Activated CD8-positive, alpha-beta memory T cell treated with anti-CD3 and anti-CD28 coated beads, Interleukin-2, amount 50 U/mL, for 1 hour (primary cell): Measurements from ENCODE around the gene ENAH.

Experiments used
- DNase-seq: peaks from one replicate; pipeline ENCODE4 v3.0.0-alpha.2; 2020; ENCODE audit errors: extremely low read depth

ENAH gene

DNA sequence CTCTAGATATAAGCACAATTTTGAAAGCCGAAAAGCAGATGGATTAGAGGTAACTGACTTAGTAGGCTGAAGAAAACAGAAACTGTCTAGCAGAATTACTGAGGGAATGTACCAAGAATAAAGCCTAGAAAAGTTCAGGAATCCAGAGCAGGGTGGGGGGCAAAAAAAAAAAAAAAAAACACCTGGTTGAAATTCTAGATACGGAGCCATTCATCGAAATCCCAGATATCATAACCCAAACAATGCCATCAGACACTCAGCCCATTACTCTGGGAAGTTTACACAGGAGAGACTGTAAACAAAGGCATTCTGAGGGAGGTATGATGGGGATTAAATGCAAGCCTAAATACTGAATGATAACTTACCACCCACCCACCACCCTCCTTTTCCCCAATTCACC, 45.6 kb downstream of the ENAH start:
- no peak for DNase-seq

DNA sequence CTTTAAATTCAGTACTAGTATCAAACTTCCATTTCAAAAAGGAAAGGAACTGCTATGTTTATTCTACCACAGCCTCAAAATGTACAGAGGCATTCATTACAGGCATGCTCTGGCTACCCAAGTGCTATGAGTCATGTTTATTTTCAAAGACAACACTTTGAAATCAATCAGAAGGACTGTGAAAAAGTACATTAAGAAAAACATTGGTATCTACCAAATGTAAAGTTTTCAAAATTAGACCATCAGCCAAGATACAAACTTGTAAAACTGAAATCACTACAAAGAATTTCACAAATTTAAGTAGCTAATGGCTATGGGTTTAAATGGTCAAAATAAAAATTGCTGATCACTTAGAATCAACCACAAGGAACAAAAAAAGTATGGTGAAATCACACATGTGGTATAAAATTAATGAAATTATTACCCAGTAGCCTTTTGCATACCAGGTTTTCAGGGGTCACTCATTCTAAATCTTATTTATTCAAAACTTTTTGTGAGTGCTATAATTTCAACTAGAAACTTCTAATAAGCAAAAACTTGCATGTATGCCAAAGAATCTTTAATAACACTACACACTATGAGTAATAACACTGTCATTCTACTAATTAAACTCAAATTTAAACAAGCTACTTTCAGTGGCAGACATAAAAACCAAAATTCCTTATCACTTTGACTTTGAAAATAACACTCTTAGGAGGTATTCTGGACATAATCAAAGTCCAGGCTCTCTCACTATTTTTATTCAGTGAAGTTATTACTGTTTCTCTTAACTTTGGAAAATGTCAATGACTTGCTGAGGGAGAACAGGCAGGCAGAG, 49.2 kb downstream of the ENAH start:
- no peak for DNase-seq

DNA sequence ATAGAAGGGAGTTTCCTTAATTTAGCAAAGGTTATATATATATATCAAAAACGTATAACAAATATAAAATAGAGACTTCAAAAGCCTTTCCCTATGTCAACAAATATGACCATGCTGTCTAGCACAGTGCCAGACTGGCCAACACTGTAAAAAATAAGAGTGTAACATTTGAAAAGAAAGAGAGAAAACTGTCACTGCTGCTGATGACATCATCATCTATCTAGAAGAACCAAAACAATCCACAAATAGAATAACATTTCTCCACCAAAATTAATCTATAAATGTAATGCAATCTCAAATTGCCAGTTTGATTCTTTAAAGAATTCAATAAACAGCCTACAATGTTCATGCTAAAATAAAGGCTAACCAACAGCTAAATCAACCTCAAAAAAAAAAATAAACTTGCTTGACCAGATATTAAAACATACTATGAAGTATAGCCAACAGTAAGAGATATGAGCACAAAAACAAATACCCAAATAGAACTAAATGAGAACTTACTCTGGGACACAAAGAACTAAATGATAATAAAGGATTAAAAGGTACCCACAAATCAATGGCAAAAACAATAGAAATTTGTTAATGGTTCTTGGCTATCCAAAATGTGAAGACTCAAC, 50.2 kb downstream of the ENAH start:
- DNase-seq: no peak

DNA sequence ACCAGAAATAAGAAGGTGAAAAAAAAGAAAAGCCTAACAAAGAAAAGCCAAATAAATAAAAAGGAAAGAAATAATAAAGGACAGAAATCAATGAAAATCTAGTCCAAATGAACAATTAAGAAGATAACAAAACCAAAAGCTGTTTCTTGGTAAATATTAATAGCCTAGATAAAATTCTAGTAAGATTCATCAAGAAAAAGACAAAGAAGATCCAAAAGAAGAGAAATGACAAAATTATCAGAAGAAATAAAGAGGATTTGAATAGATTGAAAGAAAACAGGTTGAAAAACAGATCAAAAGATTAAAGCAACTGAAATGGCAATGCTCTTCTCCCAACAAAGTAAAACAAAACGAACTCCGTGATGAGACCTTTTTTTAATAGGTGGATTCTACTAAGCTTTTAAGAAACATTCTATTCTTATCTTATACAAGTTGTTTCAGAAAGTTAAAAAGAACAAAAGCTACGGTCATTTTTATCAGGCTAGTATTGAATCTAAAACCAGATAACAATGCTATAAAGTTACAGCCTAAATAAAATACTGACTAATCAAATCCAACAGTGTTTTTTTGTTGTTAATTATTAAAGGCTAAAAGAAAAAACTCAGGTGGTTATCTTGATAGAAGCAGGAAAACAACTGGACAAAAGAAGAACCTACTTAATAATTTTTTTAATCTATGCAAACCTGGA, 50.9 kb downstream of the ENAH start:
- DNase-seq: no peak

DNA sequence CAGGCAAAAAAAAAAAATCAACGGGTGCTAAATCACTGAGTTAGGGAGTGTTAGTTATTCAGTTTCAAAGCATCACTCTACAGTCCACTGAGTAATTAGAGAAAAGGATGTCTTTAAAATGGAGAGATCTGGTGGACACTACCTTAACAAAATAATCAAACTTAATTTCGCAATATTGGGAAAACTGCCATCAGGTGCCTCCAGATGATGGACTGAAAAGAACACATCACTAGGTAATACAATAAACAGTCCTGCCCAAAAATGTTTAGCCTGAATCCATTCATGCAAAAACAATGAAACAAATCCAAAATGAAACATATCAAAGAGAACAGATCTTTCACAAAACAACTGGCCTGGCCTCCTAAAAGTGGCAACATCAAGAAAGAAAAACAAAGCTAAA, 54.1 kb downstream of the ENAH start:
- no peak for DNase-seq

DNA sequence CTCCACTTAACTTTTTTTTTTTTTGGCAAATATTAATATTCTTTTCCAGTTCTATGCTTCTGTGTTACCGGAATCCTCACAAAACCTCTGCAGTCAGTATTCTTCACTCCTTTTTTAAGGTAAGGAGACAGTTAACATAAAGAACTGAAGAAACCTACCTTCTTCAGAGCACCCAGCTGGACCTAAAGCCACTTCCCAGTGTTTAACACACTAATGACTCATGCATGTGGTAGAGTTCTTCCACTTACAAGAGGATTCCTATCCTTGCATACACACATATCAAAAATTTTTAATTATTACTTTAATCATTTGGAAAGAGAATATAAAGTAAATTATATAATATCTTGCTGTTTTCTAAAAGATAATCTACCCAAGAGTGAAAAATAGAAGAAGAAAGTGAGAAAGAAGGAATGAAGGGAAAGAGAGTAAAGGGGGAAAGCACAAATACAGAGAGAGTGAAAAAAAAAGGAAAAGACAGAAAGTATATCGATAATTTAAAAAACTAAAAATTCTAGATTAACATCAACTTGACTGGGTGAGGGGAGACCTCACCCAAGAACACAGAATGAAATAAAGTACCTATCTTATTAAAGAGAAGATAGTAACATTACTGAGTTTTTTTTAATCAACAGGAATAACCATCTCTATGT, 54.9 kb downstream of the ENAH start:
- DNase-seq: no peak

DNA sequence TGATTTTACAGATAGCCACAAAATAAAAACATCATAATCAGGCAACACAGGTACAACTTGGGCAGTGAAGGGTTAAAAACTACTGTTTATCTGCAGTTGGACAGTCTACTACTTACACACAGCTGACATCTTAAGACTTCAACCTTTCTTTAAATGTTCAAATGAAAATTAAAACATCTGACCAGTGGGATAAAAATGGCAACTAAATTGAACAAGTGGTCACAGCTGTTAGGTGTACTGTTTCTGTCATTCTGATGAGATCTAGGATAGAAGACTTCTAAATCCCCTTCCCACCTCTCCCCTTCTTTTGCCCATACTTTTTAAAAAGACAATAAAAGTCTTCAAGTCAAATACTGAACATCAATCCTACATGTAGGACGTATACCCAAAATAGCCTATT, 56.2 kb downstream of the ENAH start:
- no peak for DNase-seq

DNA sequence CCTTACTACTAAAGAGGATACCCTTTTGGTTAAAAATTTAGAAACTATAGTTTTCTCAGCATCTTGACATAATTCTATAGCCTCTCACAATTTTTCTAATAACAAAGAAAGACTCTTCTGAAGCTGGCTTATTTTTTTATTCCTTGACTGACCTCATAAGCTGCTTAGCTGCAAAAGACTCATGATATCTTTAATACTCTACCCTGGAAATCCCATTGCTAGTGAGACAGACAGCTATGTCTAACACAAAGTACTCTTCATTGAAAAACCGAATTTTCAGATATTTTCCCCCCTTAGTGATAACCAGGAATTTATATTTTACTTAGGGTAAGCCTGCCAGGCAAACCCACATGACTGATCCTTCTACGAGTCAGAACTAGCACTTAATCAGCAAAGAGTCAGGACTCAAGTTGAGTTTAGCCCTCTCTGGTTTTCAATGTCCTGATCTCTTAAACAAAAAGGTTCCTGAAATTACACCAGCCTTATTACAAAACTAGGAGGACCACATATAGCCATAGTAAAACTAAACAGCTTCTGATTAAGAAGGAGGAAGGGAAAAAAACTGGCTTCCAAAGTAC, 56.9 kb downstream of the ENAH start:
- DNase-seq: no peak

DNA sequence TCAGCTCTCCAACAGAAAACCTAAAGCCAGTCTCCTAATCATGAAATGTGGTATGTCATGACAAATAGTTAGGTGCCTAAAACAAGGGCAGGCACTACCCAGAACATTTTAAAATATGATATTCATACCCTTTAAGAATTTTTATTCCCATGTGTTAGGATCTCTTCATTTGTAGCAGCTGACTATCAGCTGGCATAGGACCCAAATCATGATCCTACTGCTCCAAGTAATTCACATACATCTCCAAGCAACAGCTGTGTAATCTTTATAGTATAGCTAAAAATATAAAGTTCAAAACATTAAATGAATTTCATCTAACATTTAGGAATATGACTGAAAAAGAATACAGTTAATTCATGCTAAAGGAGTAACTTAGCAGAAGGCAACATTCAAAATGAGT, 57.5 kb downstream of the ENAH start:
- DNase-seq: no peak

DNA sequence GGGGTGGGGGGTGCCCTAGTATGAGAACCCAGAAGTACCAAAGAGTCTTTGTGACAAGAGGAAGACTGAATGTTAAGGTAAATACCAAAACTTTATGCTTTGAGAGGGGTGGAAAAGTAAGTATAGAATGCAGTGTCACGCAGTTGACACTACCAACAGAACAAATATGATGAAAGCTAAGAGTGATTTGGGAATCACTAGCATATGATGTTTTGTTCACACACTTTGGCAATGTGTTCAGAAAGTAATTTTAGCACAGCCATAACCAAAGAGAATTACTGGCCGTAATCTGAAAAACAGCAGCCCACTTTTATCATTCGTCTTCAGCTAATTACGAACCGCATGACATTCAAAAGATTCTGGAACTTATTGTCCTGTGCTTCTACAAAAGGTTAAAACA, 59.5 kb downstream of the ENAH start:
- no peak for DNase-seq

DNA sequence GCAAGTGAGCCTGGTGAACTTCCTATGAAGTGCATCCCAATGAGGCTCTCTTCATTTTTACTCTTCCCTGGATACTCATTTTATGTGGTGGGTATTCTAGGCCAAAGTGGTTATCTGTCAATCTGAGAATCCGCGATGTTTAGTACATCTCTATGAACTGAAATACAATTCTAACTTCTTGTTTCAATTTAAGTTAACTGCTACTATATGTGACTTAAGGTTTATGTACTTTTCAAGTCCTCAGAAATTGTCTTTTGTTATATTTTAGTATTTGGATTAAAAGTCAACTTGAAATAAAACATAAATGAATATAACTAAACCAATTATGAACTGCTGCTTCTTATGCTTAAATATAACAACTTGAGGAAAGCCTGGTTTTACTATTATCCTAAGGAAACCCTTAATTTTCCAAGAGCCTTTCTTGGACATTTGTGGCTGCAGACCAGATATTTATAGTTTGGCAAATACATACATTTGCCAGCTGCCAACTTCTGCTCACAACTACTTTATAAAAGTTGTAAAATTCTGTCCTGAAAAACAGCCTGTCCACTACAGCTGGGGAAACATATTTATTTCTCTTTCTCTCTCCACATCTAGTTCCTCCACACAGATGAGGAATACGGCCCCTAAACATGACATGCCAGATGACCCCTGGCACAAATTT, 60.4 kb downstream of the ENAH start:
- no peak for DNase-seq

DNA sequence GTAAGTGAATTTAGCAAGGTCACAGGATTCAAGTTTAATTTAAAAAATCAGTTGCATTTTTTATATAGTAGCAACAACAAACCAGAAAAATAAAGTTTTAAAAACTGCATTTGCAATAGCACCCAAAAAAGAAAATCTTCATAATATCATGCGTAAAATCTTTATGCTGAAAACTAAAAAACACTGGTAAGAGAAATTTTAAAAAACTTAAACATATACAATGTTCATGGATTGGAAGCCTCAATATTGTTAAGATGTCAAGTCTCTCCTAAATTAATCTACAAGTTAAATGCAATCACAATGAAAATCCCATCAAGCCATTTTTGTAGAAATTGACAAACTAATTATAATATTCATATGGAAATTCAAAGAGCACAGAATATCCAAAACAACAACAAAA, 65.6 kb downstream of the ENAH start:
- DNase-seq: no peak

DNA sequence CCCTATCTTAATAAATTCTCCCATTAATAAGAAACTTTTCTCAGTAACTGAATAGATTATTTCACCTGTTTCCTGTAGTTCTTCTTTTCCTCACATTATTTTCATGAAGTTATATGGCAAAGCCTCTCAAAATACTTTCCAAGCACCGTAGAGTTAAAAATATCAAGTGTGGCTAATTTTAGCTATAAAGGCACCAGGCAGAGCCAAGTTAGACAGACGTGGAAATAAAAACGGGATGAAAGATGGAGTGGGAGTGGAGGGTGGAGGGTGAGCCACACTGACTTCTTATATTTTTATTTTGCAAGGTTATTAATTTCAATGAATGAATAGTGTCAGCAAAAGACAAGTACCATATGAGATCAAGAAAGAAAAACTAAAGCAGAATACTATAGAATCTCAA, 71.7 kb downstream of the ENAH start:
- DNase-seq: no peak

DNA sequence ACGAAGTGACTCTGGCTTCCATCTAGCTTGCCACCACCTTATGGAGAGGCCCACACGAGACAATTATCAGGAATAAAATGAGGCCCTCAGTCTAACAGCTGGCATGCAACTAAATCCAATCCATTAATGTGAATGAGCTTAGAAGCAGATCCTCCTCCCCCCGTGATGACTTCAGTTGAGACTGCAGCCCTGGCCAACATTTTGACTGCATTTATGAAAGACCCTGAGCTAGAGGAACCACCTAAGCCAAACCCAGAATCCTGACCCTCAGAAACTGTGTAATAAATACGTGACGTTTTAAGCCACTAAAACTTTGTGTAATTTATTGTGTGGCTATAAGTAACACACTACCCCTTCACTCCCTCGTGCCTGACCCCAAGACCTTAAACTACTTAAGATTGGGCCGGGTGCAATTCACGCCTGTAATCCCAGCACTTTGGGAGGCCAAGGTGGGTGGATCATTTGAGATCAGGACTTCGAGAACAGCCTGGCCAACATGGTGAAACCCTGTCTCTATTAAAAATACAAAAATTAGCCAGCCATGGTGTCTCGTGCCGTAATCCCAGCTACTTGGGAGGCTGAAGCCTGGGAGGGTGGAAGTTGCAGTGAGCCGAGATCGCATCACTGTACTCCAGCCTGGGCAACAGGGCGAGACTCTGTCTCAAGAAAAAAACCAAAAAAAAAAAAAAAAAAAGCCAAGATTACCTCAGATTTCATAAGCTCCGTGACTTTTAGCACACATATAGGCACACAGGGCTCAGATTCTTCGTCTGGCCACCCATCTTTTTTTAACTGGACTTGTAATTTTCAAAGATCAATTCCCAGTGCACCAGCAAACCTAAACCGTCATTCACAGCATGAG, 72.5 kb downstream of the ENAH start:
- DNase-seq: no peak

DNA sequence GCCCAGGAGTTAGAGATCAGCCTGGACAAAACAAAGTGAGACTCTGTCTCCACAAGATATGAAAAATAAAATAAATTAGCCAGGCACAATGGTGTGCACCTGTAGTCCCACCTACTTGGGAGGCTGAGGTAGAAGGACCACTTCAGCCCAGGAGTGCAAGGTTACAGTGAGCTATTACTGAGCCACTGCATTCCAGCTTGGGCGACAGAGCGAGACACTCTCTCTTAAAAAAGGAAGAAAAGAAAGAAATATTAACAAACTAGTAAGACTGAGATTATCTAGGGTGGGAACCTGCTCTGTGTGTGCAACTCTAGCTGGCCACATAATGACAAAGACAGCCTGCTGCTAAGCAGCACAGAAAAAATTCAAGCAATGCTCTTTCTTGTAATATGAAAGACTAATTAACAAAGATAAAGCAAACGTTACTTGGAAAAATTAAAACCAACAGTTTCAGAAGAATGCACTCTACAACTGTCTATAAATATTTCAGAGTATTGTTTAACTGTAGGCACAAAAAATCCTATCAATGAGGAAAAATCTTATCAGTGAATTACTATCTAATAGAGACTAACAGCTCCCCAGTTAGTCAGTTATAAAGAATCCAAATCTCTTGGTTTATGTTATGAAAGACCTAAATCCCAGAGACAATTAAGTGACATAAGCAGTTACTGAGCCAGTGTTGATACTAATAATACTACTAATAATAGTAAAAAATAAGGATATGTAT, 74.5 kb downstream of the ENAH start:
- DNase-seq: no peak

DNA sequence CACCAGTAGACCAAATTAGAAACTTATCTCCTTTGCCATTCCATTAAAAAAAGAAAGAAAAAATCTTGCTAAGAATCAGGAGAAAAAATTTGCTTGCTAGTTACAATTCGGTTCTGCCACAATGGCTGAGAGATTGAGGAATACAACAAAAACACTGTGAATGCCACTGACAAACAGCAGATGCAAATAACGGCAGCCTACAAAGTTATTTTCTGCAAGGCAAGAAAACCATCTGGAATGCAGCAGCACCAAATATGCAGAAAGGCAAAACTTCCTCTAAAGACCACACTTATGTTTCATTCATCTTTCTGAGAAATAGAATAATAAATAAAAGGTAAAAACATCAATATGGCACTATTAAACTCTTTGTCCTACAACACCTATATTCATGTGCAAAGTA, 75.7 kb downstream of the ENAH start:
- DNase-seq: no peak

DNA sequence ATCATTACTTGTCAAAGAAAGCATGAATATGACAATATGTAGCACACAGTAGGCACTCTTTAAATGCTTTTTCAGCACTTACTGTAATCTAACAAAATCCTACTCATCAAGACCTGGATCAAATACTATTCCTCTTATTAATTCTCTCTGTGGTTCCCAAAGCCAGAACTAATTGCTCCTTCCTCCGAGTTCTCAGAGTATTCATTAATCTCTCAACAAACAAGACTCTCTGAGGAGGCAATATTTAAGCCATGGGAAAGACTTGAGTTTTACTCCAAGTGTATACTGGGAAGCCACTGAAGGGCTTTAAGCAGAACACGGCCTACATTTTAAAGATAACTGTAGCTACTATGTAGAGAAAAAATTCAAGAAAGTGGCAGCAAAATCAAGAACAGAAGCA, 79.7 kb downstream of the ENAH start:
- DNase-seq: no peak

DNA sequence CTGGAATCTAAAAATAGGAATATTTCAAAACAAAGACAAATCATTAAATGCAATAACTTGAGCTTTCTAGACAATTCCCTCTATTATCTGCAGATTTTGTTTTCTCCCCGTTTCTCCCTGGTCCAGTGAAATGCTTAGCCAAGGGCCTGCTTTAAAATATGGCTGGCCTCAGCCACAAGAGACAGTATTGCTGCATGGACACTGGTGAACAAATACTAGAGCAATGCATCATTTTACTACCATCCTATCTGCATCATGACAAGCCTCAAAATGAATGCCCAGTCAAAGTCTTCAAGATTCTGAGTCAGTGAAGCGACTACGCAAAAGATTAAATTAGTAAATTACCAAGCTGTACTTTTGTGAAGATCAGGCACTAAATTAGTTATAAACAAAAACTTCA, 80.5 kb downstream of the ENAH start:
- no peak for DNase-seq

DNA sequence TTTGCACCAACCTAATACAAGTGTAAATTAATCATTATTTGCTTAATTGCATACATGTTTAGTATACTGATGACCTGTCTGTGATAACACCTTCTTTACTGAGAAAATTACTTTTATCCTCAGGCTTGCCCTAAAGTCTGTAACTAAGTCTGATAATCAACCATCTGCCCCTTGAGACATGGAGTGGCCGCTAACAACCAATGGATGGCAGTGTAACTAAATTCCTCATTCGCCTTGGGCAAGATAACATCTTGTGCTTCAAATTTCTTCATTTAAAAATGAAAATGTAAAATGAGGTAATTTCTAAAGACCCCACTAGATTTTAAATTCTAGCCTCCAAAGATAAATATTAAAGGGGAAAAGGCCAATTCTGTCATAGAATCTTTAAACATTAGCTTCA, 85.1 kb downstream of the ENAH start:
- DNase-seq: no peak

DNA sequence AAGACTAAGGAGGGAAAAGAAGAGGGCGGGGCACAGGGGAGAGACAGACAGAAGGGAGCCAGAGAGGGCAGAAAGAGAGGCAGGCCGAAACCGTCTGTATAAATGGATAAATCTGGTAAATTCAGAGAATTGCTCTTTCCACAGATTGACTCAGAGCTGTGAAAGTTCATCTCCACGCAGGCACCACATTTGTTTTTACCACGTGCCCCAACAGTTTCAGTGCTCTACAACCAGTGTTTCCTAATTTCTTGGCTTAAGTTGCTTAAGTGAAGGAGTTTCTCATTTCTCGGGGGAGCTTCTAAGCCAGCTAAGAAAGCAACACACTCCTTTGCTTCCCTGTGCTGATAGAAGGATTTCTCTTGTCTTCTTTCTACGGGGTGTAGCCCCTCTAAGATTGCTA, 87.1 kb downstream of the ENAH start:
- DNase-seq: no peak
